NCI-H2081 (cell line): Measurements from ENCODE around the gene RARRES1.

Experiments used
- DNase-seq, 2 experiments: peaks; one replicate each; lab custom pipeline; 2025; lab: John Stamatoyannopoulos, UW

The RARRES1 gene

DNA sequence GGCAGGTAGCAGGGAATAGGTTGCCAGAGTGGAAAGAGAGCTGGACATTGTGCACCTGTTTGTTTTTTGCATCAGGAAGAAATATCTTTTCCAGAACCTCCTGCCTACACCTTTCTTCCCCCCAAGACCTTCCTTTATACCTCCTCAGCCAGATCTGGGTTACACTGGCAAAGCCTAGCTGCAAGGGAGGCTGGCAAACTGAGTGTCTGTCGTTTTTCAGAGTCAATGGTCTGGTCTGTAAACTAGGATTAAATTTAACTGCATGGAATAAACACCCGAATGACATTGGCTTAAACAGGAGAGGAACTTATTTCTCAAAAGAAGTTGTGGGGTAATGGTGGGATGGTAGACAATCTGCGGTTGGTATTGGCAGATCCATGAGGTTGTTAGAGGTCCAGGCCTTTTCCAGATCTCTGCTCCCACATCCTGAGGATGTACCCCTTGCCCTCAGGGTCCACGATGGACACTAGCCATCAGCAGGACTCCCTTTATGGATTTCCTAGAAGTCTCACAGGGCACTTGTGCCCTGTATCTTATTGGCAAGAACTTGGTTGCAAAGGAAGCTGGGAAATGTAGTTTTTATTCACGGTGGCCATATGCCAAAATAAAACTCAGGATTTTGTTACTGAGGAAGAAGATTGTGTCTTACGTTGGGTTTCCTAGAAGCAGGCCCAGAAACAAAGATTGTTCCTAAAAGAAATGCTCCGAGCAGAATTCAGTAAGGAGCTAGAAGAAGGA, 3.2 kb upstream of the RARRES1 start:
- DNase-seq: no peak

DNA sequence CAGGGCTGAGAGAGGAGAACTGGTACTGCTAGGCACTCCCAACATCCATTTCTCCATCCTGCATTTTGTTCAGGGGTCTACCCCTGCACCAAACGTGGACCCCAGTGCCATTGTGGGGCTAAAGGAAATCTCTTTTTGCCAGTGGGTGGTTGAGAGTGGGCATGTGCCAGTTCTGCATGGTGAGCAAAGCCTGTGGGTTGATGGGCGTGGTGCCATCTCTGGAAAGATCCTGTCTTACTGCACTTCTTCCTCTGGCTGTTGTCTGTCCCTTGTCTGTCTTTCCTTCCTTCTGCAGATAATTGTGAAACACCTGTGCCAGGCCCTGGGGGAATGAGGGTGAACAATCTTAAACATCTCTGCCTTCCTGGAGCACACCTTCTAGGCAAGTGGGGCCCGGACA, 1.4 kb upstream of the RARRES1 start:
- no peak for DNase-seq

DNA sequence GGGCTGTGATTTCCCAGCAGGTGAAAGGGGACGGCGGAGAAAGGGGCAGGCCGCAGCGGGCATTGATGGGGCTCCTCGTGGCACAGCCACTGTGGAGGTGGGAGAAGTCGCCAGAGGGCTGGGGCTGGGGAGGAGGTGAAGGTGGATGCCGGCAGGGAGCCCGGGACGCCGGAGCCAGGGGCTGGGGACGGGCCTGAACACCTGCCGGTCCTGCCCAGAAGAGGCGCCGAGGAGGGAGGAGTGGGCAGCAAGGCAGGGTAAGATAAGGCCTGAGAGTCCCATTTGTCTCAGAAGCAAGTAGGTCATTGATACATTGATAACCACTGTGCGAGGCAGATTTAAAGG, 571 bp upstream of the RARRES1 start:
- no peak for DNase-seq

DNA sequence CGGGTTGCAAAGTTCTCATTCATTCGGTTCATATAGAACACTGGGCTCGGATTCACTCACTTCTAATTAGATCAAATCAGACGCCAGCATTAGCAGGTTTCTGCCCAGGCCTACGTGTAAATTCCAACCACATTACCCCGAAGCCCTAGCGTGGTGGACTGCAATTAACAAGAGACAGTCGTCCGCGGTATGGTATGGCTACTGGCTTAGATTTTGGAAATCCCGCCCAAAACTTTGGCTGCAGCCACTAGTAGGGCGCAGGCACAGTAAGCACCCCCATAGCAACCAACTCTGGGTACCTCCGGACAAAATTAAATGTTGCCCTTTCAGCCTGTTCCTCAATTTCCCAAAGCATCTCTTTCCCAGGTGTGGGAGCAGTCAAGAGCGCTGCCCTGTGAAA, 771 bp downstream of the RARRES1 start:
- no peak for DNase-seq

DNA sequence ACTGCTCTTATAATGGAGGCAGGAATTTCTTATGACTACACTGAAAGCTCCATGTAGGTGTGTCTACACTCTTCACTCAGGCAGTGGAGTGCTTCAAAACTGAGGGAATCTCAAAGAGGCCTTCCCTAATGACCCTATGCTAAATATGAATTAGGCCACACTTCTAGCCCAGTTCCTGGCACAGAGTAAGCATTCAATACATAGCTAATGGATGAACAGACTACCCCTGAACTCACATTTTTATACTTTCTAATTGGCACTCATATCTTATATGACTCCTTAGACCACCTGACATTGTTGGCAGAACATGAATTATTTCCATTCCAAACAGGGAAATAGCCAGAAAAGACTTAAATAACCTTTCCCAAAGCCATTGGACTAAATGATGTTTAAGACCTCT, 3.4 kb downstream of the RARRES1 start:
- no peak for DNase-seq

DNA sequence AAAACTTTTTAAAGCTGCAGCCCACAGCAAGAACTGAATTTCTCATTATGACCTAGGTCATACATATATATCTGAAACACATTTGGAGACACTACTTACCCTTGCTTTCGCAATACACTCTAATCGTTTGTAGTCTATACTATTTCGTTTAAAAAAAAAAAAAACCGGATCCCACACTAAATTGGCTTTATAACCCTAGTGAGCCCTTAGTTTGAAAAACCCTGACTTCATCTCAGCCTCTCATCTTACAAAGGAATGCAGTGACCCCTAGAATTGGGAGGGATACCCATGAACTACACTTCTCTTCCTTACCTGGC, 4.2 kb downstream of the RARRES1 start:
- no peak for DNase-seq

DNA sequence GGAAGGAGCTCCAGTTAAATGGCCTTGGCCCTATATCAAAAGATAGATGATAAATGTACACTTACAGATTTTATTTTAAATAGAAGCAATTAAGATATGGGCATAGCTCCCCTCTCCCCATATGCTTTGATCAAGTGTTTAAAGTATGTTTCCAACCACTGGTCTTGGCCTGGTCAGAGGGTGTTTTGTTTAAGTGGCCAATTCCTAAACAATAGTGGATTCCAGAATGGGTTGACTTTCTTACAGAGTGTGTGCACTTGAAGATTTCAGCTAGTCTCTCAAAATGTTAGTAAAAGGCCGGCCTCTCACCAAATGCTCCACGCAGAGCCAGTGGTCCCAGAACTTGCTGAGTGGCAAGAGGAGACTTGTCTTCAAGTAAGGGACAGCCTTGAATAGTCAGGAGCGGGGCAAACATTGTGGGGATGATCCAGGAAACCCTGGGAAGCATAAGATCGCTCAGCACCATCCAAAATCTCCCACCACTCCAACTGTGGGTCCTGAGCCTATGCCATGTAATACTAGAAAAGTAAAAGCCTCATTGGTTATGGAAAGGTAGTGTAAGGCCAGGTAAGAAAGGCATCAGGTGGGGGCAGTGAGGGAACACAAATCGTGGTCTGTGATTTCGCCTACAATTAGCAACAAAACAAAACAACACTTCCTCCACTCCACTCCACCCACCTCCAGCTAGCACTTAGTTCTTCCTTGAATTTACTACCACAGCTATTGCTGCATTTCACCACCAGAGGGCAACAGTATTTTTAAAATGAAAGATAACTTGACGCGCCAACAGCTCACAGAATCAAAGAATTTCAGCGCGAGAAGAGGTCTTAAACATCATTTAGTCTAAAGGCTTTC, 4.8 kb downstream of the RARRES1 start:
- peak; percentile 68 to 77 for DNase-seq

DNA sequence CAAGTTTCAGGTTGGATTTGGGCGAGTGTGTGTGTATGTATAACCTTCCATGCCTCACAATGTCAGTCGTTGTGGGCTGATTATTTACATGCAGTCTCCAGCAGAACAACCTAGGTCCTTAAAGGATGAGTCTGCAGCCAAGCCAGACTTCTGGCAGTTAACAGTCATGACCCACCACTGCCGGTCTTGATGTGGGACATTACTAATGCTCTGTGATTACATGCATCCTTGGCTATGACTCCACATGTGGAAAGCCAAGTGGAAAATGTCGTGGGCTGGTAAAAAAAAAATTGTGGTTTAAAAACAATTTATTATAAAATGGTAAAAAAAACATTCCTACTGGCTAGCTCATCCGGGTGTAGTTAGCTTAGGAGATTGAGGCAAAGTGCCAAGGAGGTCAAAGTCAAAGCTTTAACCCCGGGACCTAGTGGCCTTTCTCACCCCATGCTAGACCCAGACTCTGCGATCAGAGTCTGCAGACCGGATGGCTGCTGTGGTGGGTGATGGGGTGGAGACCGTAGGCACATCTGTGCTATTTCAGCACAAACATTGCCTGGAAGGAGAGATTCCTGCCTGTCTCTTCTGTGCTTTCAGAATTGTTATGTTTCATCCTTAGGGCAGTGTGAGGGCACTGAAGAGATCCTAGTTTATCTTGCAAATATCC, 6.8 kb downstream of the RARRES1 start:
- no peak for DNase-seq

DNA sequence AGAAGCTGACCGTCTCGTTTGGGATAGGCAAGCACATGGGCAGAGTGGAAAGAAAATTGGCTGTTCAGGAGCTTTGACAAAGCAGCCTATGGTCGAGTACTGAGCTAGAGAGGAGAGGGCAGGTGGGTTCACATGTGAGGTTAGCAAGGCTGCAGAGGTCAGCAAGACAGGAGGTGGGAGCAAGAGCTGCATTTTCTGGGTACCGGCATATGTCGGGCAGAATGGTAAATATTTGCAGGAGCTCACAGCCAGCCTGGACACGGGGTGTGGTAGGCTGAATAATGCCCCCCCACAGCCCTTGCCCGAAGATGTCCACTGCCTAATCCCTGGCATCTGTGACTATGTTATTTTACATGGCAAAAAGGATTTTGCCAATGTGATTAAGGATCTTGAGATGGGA, 8.3 kb downstream of the RARRES1 start:
- no peak for DNase-seq

DNA sequence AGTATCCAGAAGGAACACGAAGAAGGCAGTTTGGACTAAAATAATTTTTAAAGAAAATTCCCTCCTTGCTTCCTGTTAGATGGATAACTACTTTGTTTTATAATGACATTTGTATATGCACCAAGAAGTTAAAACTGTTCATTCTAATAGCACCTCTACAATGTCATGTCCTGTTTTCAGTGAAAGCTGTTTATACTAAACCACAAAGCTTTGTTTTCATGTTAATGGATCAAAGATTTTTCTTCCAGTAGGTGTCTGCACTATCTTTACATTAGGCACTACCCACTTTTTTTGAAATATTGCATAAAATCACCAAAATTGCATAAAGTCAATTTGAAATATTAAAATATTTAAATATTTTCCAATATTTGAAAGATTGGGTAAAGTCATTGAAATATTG, 10.1 kb downstream of the RARRES1 start:
- DNase-seq: no peak

DNA sequence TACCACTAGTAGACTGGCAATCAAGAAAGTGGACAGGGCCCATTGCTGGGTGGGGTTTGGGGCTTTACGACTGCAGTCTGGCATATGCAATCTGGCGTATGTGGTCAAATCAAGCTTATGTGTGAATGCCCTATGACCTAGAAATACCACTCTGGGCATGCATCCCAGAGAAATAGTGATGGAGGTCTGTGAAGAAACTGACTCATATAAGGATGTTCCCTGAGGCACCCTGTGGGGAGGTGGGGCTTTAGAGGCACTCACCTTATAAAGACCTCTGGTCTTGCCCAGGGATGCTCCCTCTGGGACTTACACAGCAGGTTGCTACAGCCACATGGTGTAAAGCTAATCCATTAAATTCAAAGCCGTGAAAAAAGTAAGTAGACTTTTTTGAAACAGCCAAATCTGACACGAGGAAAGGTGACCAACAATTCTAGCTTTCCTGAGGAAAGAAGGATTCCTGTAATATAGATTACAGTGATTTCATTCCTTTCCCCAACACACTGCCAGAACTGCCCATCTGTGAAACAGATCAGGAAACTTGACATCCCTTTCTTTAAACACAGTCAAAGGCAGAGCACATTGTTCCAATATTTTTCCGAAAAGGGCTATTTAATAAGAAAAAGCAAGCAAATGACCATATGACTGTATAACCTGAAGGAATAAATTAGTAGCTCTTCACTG, 13.6 kb downstream of the RARRES1 start:
- no peak for DNase-seq

DNA sequence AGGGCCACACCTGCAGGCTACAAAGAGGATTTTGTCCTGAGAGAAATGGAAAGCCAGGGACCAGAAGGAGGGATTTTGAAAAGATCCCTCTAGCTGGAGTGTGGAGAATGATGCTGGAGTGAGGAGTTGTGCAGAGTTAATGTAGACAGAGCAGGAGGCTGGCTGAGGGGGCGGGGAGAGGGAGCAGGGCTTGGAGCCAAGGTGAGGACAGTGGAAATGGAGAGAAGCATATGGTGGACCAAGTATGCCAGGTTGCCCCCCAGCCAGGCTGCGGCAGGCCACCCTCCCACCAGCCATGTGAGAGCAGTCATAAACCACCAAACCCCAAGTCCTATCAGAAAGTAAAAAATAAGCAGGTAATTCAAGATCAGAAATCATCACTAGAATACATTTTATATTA, 14.7 kb downstream of the RARRES1 start:
- no peak for DNase-seq

DNA sequence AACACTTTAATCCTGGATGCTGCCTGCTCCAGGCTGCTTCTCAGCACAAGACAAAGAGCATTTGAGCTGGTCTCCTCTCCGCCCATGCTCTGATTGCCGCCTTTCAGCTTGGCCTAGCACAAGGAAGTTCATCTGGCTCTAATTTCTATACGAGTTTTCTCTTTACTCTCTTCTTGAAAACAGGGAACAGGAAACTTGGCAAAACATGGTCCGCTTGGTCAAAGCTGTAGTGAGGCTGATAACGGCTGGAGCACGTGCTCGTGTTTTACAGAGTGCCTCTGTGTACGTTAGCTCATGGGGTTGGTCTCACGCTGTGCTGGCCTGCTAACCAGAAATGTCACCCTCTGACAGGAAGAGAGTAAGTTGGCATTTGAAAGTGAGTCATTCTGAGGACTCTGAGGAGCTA, 19.2 kb downstream of the RARRES1 start:
- DNase-seq: peak in 1 of 2 experiments; percentile 10

DNA sequence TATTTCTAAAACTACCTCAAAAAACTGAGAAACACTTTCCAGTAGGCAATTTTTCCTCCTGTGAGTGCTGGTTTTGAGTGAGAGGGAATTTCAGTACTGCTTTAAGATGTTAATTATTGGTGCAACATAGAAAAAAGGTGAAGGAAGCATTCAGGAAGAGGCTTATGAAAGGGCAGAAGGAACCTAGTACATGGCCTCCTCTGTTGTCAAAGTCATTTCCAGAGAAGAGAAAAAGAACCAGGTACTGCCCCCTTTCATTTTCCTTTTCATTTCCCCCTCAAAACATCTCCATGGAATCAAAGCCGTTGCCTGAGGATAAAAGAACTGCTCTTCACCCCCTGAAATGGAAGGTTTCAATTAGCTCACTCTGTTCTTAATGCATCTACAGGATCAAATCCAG, 19.8 kb downstream of the RARRES1 start:
- DNase-seq: no peak

DNA sequence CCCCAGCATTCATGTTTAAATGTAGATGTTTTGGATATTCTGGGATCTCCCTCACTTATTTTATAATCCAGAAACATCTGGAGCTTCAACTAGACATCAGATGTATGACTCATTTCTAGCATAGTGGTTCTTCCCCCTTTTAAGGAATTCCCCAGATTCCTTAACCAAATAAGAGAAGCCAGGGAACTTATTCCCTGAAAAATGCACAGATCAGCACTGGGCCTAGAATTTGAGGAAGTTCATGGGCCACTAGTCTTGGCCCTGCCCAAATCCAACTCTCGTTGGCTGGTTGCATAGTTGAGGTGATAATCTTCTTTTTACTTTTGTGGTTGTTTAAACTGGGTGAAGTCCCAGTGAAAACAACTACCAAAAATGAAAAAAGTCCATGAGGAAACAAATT, 20.4 kb downstream of the RARRES1 start:
- DNase-seq: no peak

DNA sequence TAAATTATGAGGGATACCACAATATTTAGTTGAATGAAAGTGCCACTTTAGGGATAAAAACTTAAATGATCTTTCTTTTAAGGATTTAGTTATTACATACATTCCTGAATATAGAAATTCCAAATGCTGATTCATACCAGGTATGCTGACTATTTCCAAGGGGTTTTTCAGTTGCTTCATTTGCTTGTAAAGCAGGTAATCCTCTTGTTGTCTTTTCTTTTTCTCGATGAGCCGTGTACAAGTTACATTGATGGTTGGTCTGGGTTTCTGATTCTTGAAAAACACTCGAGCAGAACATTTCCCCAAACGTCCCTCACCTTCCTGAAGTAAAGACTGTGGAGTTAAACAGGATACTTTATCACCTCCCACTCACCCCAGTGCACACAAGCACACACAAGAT, 21.7 kb downstream of the RARRES1 start:
- DNase-seq: no peak

DNA sequence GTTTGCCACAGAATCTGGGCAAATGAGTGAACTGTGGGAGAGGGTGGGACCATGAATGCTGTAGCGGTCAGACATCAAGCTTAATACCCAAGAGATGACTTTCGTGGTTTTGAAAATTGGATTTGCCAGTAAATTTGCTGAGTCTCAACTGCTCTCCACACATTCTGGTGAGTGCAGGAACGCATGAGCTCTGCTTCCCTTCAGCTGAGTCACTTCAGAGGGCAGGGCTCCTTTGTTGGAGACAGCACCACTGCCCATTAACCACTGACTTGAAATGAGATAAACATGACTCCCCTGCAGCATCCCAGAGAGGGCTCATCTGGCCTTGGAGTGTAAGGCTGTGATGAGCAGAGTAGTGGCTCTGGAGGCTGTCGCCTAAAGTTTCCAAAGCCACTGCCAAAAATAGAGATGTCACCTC, 22.6 kb downstream of the RARRES1 start:
- no peak for DNase-seq

DNA sequence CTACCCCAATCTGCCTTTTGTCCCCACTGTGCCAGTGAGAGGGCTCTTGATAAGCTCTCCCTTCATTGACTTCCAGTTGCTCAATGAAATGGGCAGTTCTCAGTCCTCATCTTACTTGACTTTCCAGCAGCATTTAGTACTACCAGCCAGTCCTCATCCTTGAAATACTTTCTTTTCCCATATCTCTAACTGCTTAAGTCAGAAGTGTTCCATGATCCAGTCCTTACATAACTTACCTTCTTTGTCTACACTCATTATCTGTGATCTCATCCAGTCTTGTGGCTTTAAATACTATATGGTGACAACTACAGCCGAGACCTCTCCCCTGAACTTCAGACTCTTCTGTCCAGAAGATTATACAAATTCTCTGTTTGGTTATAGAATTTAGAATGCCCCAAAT, 28.7 kb downstream of the RARRES1 start:
- DNase-seq: no peak

DNA sequence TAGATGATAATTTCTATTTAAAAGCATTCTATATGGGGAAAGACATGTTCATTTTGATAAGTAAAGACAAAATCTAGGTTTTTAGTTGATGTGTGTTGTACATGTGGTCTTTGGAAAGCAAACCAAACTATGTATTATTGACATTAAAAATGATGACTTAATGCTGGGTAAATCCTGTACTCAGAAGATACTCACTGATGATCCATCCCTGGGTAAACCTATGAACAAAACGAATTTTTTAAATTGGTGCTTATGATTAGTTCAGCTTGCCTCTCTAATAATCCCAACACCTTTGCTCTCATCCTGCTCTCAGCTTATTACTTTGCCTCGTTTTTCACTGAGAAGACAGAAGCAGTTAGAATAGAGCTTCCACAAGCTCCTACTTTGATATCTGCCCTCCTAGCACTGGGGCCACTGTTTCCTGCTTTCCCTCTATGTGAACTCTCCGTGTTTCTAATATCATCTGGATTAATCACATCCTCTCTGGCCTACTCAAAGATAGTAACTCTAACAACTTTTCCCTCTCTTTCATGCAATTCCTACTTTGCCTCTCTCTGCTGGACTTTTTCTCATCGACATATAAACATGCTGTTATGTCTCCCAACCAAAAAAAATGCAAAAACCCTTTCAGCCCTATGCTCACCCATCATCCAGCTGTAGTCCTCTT, 29.3 kb downstream of the RARRES1 start:
- no peak for DNase-seq

DNA sequence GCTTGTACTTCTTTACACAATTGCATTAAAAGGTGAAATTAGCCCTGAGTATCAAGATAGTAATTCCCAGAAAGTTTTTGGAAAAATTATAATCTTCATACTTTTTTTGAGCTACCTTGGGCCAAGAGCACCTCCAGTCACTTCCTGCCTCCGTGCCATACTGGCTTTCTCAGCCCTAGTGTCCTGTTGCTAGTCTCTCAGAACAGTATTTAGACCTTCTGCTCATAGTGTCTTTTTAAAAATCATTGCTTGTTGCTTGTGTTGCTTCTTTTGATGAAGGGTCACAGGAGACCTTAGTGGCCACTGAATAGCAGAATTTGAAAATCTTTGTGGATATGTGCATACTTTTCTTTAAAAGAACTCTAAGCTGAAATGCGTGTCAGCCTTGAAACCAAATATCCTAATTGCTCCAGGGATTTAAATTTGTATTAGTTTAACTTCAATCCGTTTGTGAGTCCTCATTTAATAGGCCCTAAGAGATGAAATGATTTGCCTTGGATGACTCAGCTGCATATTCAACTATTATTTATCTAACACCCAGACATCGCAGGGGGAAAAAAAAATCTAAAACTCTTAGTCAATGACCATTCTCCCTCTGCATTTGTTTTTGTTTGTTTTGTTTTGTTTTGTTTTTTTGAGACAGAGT, 30.7 kb downstream of the RARRES1 start:
- no peak for DNase-seq

DNA sequence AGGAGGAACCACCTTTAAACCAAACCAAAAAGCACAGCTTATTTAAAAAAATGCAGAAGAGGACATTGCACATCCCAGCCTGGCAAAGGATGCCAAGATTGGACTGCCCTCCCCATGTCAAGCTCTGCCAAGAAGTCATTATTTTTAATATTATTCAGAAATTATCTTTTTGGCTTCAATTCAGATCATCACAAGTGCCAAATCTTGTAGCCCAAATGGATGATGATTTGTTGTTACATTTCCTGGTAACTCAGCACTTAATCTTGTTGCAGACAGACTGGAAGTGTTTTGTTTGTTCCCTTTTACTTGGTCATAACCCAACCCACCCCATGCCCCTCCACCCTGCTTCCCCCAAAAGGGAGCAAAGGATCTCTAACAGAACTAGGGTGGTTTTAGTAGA, 31.7 kb downstream of the RARRES1 start:
- peak in 1 of 2 experiments; percentile 8 for DNase-seq

DNA sequence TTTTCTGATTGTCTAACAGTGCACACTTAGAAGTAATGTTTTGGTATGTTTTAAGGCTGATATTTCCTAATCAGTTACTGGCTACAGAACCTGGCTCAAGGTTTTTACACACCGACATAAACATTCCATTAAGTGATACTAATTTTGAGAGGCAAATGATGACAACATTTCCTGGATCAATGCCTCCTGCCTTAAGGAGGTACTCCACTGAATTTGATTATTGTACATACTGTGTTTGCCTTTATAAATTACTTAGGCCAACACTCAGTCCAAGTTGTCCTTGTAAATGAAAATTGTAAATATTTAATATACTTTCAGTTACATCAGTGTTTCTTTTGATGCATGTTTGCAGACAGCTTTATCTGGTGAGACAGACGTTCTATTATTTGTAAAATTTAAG, 35.6 kb downstream of the RARRES1 start:
- no peak for DNase-seq
